ENCODE measurements around the gene ALG10B. TPM values are rescaled to one million over a fixed set of nuclear protein-coding genes. Genes with fewer than 3 reads are reported as not detected.
"Not testable (repeated sequence)": the region's sequence is repeated elsewhere in the genome, so short reads cannot be mapped to it uniquely, and the experiment has no call there.

Gene ALG10B
- polyA plus RNA-seq, 1 donor (not counting 4 experiments of a cell fraction or from before 2014, with no cell fraction given), result 4.5 TPM

DNA sequence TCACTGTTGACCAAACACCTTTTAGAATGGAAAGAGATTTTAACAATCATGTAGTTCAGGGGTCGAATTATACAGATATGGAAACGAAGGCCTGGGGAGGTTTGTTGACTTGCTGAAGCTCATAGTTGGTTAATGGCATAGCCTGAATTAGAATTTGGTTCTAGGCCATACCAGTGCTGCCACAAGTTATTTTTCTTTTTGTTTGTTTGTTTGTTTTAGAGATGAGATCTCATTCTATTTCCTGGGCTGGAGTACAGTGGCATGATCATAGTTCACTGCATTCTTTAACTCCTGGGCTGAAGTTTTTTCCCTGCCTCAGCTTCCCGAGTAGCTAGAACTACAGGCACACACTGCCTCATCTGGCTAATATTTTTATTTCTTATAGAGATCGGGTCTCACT is 25.4 kb upstream of the ALG10B start:
- no peak overlapping the region for H3K27ac ChIP-seq (ENCODE audit: control insufficient read depth, insufficient read depth, low read length)
- H3K4me1 ChIP-seq (ENCODE audit: control insufficient read depth, extremely low read depth, insufficient read depth, low read length), result no peaks in the 10 kb centered on the region
- no peaks in the 10 kb centered on the region for H4K20me1 ChIP-seq (ENCODE audit: control insufficient read depth, extremely low read depth, insufficient read depth, low read length)
- H3K9me3 ChIP-seq (ENCODE audit: control insufficient read depth, low read depth, low read length), result no peaks in the 10 kb centered on the region
- H3K36me3 ChIP-seq (ENCODE audit: control insufficient read depth in 2 of 2, extremely low read depth in 1 of 2, insufficient read depth in 2 of 2, low read length in 2 of 2), result no peaks in the 10 kb centered on the region
- dilution Hi-C loops (cut with MboI; ENCODE audit: extremely low pct_ligation_motif_present, low sequenced_read_pairs), result no loop called here
- no peaks in the 10 kb centered on the region for H3K9me1 ChIP-seq (ENCODE audit: control insufficient read depth, extremely low read depth, insufficient read depth, low read length)
- H2AFZ ChIP-seq (ENCODE audit: control insufficient read depth, low read length), result no peak overlapping the region
- H3K79me2 ChIP-seq (ENCODE audit: control insufficient read depth, insufficient read depth, low read length), result no peaks in the 10 kb centered on the region
- TF ChIP-seq, protein P1, sequence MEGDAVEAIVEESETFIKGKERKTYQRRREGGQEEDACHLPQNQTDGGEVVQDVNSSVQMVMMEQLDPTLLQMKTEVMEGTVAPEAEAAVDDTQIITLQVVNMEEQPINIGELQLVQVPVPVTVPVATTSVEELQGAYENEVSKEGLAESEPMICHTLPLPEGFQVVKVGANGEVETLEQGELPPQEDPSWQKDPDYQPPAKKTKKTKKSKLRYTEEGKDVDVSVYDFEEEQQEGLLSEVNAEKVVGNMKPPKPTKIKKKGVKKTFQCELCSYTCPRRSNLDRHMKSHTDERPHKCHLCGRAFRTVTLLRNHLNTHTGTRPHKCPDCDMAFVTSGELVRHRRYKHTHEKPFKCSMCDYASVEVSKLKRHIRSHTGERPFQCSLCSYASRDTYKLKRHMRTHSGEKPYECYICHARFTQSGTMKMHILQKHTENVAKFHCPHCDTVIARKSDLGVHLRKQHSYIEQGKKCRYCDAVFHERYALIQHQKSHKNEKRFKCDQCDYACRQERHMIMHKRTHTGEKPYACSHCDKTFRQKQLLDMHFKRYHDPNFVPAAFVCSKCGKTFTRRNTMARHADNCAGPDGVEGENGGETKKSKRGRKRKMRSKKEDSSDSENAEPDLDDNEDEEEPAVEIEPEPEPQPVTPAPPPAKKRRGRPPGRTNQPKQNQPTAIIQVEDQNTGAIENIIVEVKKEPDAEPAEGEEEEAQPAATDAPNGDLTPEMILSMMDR (optimal IDR thresholded peaks at IDR 0.05 in 1 of 3, IDR thresholded peaks at IDR 0.05 in 1 of 3, conservative IDR thresholded peaks at IDR 0.05 in 1 of 3; ENCODE audit: extremely low read depth in 1 of 3, insufficient read depth in 2 of 3, low read length in 3 of 3), result no peak
- TF ChIP-seq EZH2 (IDR thresholded peaks at IDR 0.05; ENCODE audit: low read length), result no peak
- FAIRE-seq (peak; percentile 23), DNase-seq (ENCODE audit: low read depth, low spot score) (no peak)
- H3K27me3 ChIP-seq (ENCODE audit: control insufficient read depth, extremely low read depth, insufficient read depth, low read length), result no peaks in the 10 kb centered on the region
- no peak overlapping the region for H3K4me2 ChIP-seq (ENCODE audit: control insufficient read depth, extremely low read depth, insufficient read depth, low read depth, low read length)
- H3K4me3 ChIP-seq (ENCODE audit: control insufficient read depth in 2 of 3, extremely low read depth in 1 of 3, insufficient read depth in 2 of 3, low read depth in 1 of 3, low read length in 3 of 3), result no peak overlapping the region
- H3K9ac ChIP-seq (ENCODE audit: control insufficient read depth, extremely low read depth, insufficient read depth, low read length), result no peak overlapping the region

DNA sequence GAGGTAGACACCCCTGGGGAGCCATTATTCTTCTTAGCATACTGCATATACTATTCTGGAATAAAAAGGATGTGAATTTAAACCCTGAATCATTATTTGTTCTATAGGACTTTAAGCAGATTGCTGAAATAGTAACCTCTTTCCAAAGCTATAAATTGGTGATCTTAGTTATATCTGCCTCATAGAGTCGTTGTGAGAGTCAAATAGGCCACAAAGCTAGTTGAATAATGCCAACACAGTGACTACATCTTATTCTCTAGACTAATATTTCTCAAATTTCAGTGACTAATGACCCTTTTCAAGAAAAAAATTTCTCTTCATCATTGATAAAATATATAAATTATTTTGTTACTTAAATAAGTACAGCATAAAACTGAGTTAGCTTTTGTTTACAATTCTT is 13.6 kb upstream of the ALG10B start:
- dilution Hi-C loops (cut with MboI; ENCODE audit: extremely low pct_ligation_motif_present, low sequenced_read_pairs); H3K27me3 ChIP-seq (ENCODE audit: control insufficient read depth, extremely low read depth, insufficient read depth, low read length); H3K9me3 ChIP-seq (ENCODE audit: control insufficient read depth, low read depth, low read length); H2AFZ ChIP-seq (ENCODE audit: control insufficient read depth, low read length); H3K9ac ChIP-seq (ENCODE audit: control insufficient read depth, extremely low read depth, insufficient read depth, low read length); H4K20me1 ChIP-seq (ENCODE audit: control insufficient read depth, extremely low read depth, insufficient read depth, low read length); H3K36me3 ChIP-seq (ENCODE audit: control insufficient read depth in 2 of 2, extremely low read depth in 1 of 2, insufficient read depth in 2 of 2, low read length in 2 of 2); H3K4me2 ChIP-seq (ENCODE audit: control insufficient read depth, extremely low read depth, insufficient read depth, low read depth, low read length); H3K79me2 ChIP-seq (ENCODE audit: control insufficient read depth, insufficient read depth, low read length); FAIRE-seq; H3K9me1 ChIP-seq (ENCODE audit: control insufficient read depth, extremely low read depth, insufficient read depth, low read length); H3K27ac ChIP-seq (ENCODE audit: control insufficient read depth, insufficient read depth, low read length); H3K4me1 ChIP-seq (ENCODE audit: control insufficient read depth, extremely low read depth, insufficient read depth, low read length); DNase-seq (ENCODE audit: low read depth, low spot score); H3K4me3 ChIP-seq (ENCODE audit: control insufficient read depth in 2 of 3, extremely low read depth in 1 of 3, insufficient read depth in 2 of 3, low read depth in 1 of 3, low read length in 3 of 3): not testable (repeated sequence)

DNA sequence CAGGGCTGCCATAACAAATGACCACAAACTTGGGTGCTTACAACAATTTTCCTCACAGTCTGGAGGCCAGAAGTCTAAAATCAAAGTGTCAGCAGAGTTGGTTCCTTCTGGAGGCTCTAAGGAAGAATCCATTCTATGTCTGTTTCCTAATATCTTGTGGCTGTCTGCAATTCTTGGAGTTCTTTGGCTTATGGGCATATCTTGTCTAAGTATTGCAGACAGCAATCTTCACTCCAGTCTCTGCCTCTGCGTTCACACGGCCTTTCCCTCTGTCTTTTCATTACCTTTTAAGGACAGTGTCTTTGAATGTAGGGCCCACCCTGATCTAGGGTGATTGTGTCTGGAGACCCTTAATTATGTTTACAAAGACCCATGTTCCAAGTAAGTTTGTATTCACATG is 5.4 kb downstream of the ALG10B start:
- H4K20me1 ChIP-seq (ENCODE audit: control insufficient read depth, extremely low read depth, insufficient read depth, low read length); H3K4me2 ChIP-seq (ENCODE audit: control insufficient read depth, extremely low read depth, insufficient read depth, low read depth, low read length); H3K4me1 ChIP-seq (ENCODE audit: control insufficient read depth, extremely low read depth, insufficient read depth, low read length); H3K27ac ChIP-seq (ENCODE audit: control insufficient read depth, insufficient read depth, low read length); DNase-seq (ENCODE audit: low read depth, low spot score); H3K4me3 ChIP-seq (ENCODE audit: control insufficient read depth in 2 of 3, extremely low read depth in 1 of 3, insufficient read depth in 2 of 3, low read depth in 1 of 3, low read length in 3 of 3); H3K27me3 ChIP-seq (ENCODE audit: control insufficient read depth, extremely low read depth, insufficient read depth, low read length); H3K9ac ChIP-seq (ENCODE audit: control insufficient read depth, extremely low read depth, insufficient read depth, low read length); H2AFZ ChIP-seq (ENCODE audit: control insufficient read depth, low read length); H3K36me3 ChIP-seq (ENCODE audit: control insufficient read depth in 2 of 2, extremely low read depth in 1 of 2, insufficient read depth in 2 of 2, low read length in 2 of 2); dilution Hi-C loops (cut with MboI; ENCODE audit: extremely low pct_ligation_motif_present, low sequenced_read_pairs); H3K9me3 ChIP-seq (ENCODE audit: control insufficient read depth, low read depth, low read length); H3K9me1 ChIP-seq (ENCODE audit: control insufficient read depth, extremely low read depth, insufficient read depth, low read length); FAIRE-seq; H3K79me2 ChIP-seq (ENCODE audit: control insufficient read depth, insufficient read depth, low read length): not testable (repeated sequence)
